IMR-90 (cell line): ENCODE measurements around the gene LAP3. TPM values are rescaled to one million over a fixed set of nuclear protein-coding genes. Genes with fewer than 3 reads are reported as not detected.

ENCODE experiments used
- ATAC-seq: fragments of 200-7000 bp; cut with Tn5 transposase; 2 replicates; pipeline ENCODE4 v1.9.1; 2020; ENCODE audit warnings: low read depth, mild to moderate bottlenecking, moderate library complexity
- BruUV-seq: library from RNA; stranded (reverse); fragments of 400-500 nt; replicated peaks from 2 replicates; lab custom pipeline; 2021; lab: Mats Ljungman, UMichigan
- CTCF ChIA-PET: fragments of 300-600 bp; formaldehyde crosslinking; extraction: SDS; loops from one replicate; lab custom pipeline; 2021; ENCODE audit warnings: antibody characterized with exemption; lab: Yijun Ruan, JAX
- POLR2A ChIA-PET: fragments of 300-600 bp; sonication (Branson Sonifier 250); formaldehyde crosslinking; loops from one replicate; lab custom pipeline; 2022; ENCODE audit warnings: antibody characterized with exemption; ENCODE audit not compliant: unreplicated experiment; lab: Charles Lee
- DNase-seq: peaks from one replicate; pipeline ENCODE4 v3.0.0; 2013
- H2AFZ ChIP-seq: replicated peaks from 2 replicates; pipeline ENCODE3; 2013; ENCODE audit warnings: low read length, mild to moderate bottlenecking; ENCODE audit not compliant: poor library complexity
- H2AK5ac ChIP-seq: 2 replicates; pipeline ENCODE4 v1.6.1; 2013; ENCODE audit warnings: low read depth, low read length, inconsistent platforms
- H2AK9ac ChIP-seq: replicated peaks from 2 replicates; pipeline ENCODE3; 2013; ENCODE audit warnings: mild to moderate bottlenecking, low read depth, low read length, moderate library complexity; ENCODE audit not compliant: poor library complexity
- H2BK120ac ChIP-seq: 2 replicates; pipeline ENCODE4 v1.6.1; 2013; ENCODE audit warnings: low read depth, low read length, inconsistent platforms
- H2BK15ac ChIP-seq: 3 replicates; pipeline ENCODE4 v1.6.1; 2013; ENCODE audit warnings: low read depth, low read length, inconsistent platforms
- H2BK20ac ChIP-seq: 2 replicates; pipeline ENCODE4 v1.6.1; 2013; ENCODE audit warnings: low read depth, mild to moderate bottlenecking, inconsistent platforms, low read length, moderate library complexity
- H2BK5ac ChIP-seq: 2 replicates; pipeline ENCODE4 v1.6.1; 2013; ENCODE audit warnings: mild to moderate bottlenecking, low read depth, low read length, inconsistent platforms; ENCODE audit not compliant: poor library complexity, severe bottlenecking
- H3K14ac ChIP-seq: replicated peaks from 2 replicates; pipeline ENCODE4 v1.6.1; 2013; ENCODE audit warnings: low read depth, low read length, inconsistent platforms
- H3K18ac ChIP-seq: 2 replicates; pipeline ENCODE4 v1.6.1; 2013; ENCODE audit warnings: low read depth, low read length, control low read depth
- H3K23ac ChIP-seq: 2 replicates; pipeline ENCODE4 v1.6.1; 2013; ENCODE audit warnings: low read depth, low read length, inconsistent platforms
- H3K27ac ChIP-seq: 2 replicates; pipeline ENCODE4 v1.5.1; 2013; ENCODE audit warnings: mild to moderate bottlenecking, control low read depth, low read length; ENCODE audit not compliant: insufficient read depth
- H3K27me3 ChIP-seq: 2 replicates; pipeline ENCODE4 v1.6.1; 2013; ENCODE audit warnings: low read length; ENCODE audit not compliant: control insufficient read depth, insufficient read depth
- H3K36me3 ChIP-seq: 2 replicates; pipeline ENCODE4 v1.6.1; 2013; ENCODE audit warnings: low read length, mixed read lengths; ENCODE audit not compliant: control insufficient read depth, insufficient read depth
- H3K4ac ChIP-seq: 2 replicates; pipeline ENCODE4 v1.6.1; 2013; ENCODE audit warnings: low read depth, low read length, inconsistent platforms
- H3K4me1 ChIP-seq: 2 replicates; pipeline ENCODE4 v1.6.1; 2013; ENCODE audit warnings: low read length, mixed read lengths; ENCODE audit not compliant: control insufficient read depth, insufficient read depth
- H3K4me2 ChIP-seq: 2 replicates; pipeline ENCODE4 v1.6.1; 2013; ENCODE audit warnings: low read depth, mild to moderate bottlenecking, control low read depth, low read length, moderate library complexity
- H3K4me3 ChIP-seq: 2 replicates; pipeline ENCODE4 v1.5.1; 2013; ENCODE audit warnings: low read depth, mild to moderate bottlenecking, control low read depth, low read length, moderate library complexity; ENCODE audit not compliant: insufficient read depth
- H3K56ac ChIP-seq: 2 replicates; pipeline ENCODE4 v1.6.1; 2013; ENCODE audit warnings: low read length, inconsistent platforms; ENCODE audit not compliant: insufficient read depth; ENCODE audit errors: extremely low read depth
- H3K79me1 ChIP-seq, 2 experiments: 2 replicates each; pipeline ENCODE4 v1.6.1; 2013; ENCODE audit warnings: low read length in 2 of 2, inconsistent platforms in 1 of 2, low read depth in 1 of 2
- H3K9ac ChIP-seq: 2 replicates; pipeline ENCODE4 v1.6.1; 2013; ENCODE audit warnings: low read depth, low read length, control low read depth
- H3K9me1 ChIP-seq: 2 replicates; pipeline ENCODE4 v1.6.1; 2013; ENCODE audit warnings: low read length, inconsistent platforms; ENCODE audit not compliant: insufficient read depth
- H3K9me3 ChIP-seq: 2 replicates; pipeline ENCODE4 v1.6.1; 2013; ENCODE audit warnings: low read length; ENCODE audit not compliant: control insufficient read depth, insufficient read depth
- H4K20me1 ChIP-seq: 2 replicates; pipeline ENCODE4 v1.6.1; 2013; ENCODE audit warnings: low read length, inconsistent platforms; ENCODE audit not compliant: insufficient read depth
- H4K5ac ChIP-seq: 2 replicates; pipeline ENCODE4 v1.6.1; 2013; ENCODE audit warnings: mild to moderate bottlenecking, low read depth, low read length, control low read depth
- H4K8ac ChIP-seq, 2 experiments: 2 replicates each; pipeline ENCODE4 v1.6.1; 2013; ENCODE audit warnings: low read depth in 2 of 2, low read length in 2 of 2, control low read depth in 1 of 2, inconsistent platforms in 1 of 2
- H4K91ac ChIP-seq: 2 replicates; pipeline ENCODE4 v1.6.1; 2013; ENCODE audit warnings: low read depth, low read length, inconsistent platforms; ENCODE audit not compliant: insufficient read depth
- BHLHE40 ChIP-seq: fragments of 150-350 bp; IDR thresholded peaks from 2 replicates; pipeline ENCODE4 v1.6.1; 2016; ENCODE audit warnings: mild to moderate bottlenecking, low read depth, low read length
- CEBPB ChIP-seq: IDR thresholded peaks from 2 replicates; pipeline ENCODE4 v1.6.1; 2012; ENCODE audit warnings: low read depth, low read length, improper control_type of control experiment
- CHD1 ChIP-seq: IDR thresholded peaks from 2 replicates; pipeline ENCODE4 v1.6.1; 2012; ENCODE audit warnings: low read depth, low read length, improper control_type of control experiment
- CTCF ChIP-seq: conservative IDR thresholded peaks from 2 replicates; pipeline ENCODE4 v1.5.1; 2012; ENCODE audit warnings: mild to moderate bottlenecking, low read depth, low read length, improper control_type of control experiment
- ELK1 ChIP-seq: fragments of 150-350 bp; IDR thresholded peaks from 2 replicates; pipeline ENCODE4 v1.6.1; 2016; ENCODE audit warnings: low read depth, mild to moderate bottlenecking, low read length, moderate library complexity, borderline replicate concordance
- FOS ChIP-seq: fragments of 150-350 bp; IDR thresholded peaks from 2 replicates; pipeline ENCODE4 v1.6.1; 2016; ENCODE audit warnings: low read depth, low read length
- MAFK ChIP-seq: IDR thresholded peaks from 2 replicates; pipeline ENCODE4 v1.6.1; 2012; ENCODE audit warnings: low read depth, low read length, improper control_type of control experiment
- MAZ ChIP-seq: IDR thresholded peaks from 2 replicates; pipeline ENCODE4 v1.6.1; 2012; ENCODE audit warnings: low read depth, mild to moderate bottlenecking, low read length, improper control_type of control experiment, moderate library complexity, borderline replicate concordance
- MXI1 ChIP-seq: IDR thresholded peaks from 2 replicates; pipeline ENCODE4 v1.6.1; 2012; ENCODE audit warnings: low read depth, mild to moderate bottlenecking, low read length, moderate library complexity, borderline replicate concordance
- NFE2L2 ChIP-seq: fragments of 150-350 bp; IDR thresholded peaks from 2 replicates; pipeline ENCODE4 v1.6.1; 2016; ENCODE audit warnings: low read depth, mild to moderate bottlenecking, low read length
- POLR2A ChIP-seq: IDR thresholded peaks from 2 replicates; pipeline ENCODE4 v1.6.1; 2012; ENCODE audit warnings: mild to moderate bottlenecking, low read depth, low read length
- RAD21 ChIP-seq: IDR thresholded peaks from 2 replicates; pipeline ENCODE4 v1.6.1; 2012; ENCODE audit warnings: low read length, improper control_type of control experiment
- RCOR1 ChIP-seq: IDR thresholded peaks from 2 replicates; pipeline ENCODE4 v1.6.1; 2012; ENCODE audit warnings: mild to moderate bottlenecking, low read length, improper control_type of control experiment; ENCODE audit not compliant: insufficient replicate concordance
- RFX5 ChIP-seq: IDR thresholded peaks from 2 replicates; pipeline ENCODE4 v1.8.0; 2012; ENCODE audit warnings: low read depth, mild to moderate bottlenecking, low read length, moderate library complexity
- SMC3 ChIP-seq: fragments of 150-350 bp; IDR thresholded peaks from 2 replicates; pipeline ENCODE4 v1.6.1; 2016; ENCODE audit warnings: low read depth, mild to moderate bottlenecking, antibody characterized with exemption, low read length, moderate library complexity
- USF2 ChIP-seq: fragments of 150-350 bp; IDR thresholded peaks from 2 replicates; pipeline ENCODE4 v1.6.1; 2017; ENCODE audit warnings: mild to moderate bottlenecking, antibody characterized with exemption, low read length, low read depth
- WGBS, 2 experiments: methylation state at CpG; one replicate each; pipeline versions ENCODE4 v1.1.5 to v1.1.7; 2013; ENCODE audit warnings: missing lambda C conversion rate in 2 of 2; ENCODE audit not compliant: insufficient read length in 1 of 2; ENCODE audit errors: extremely low coverage in 2 of 2; 5-methylcytosine and 5-hydroxymethylcytosine counted together
- dilution Hi-C: fragments of 300-500 bp; cut with HindIII; formaldehyde crosslinking; loops from one replicate; pipeline ENCODE4 v1.14.3; 2018; ENCODE audit warnings: low sequenced_read_pairs; ENCODE audit not compliant: unreplicated experiment
- in situ Hi-C: fragments of 300-500 bp; cut with MboI; formaldehyde crosslinking; loops from 3 replicates; pipeline ENCODE4 v1.14.3; 2019; ENCODE audit warnings: low sequenced_read_pairs, inconsistent platforms, mixed read lengths
- intact Hi-C: fragments of 100-400 bp; cut with micrococcal nuclease; formaldehyde crosslinking; loops from 2 replicates; pipeline ENCODE4 v1.10.0; 2022
- polyA plus RNA-seq, 3 experiments: library from polyadenylated mRNA; depleted of rRNA; stranded (reverse); fragments of >200 nt; gene quantifications; 2 replicates each; pipeline ENCODE4 v1.2.3, GENCODE V29; 2012; ENCODE audit warnings: low replicate concordance in 1 of 3
- total RNA-seq: library from RNA; depleted of rRNA; stranded (reverse); fragments of >200 nt; gene quantifications from 2 replicates; pipeline ENCODE4 v1.2.3, GENCODE V29; 2012

LAP3 gene
- total and polyA plus RNA-seq, 2 of the 4 experiments (the other 2 are of a cell fraction): 57.9 to 91.6 TPM

- Histone ChIP-seq H2BK5ac (no peak overlapping the region), H2AK5ac (no peak overlapping the region), H3K27me3 (no peaks in the 10 kb centered on the region), H3K14ac (no peak overlapping the region), H3K23ac (no peak overlapping the region), H2AK9ac (no peak overlapping the region), H4K5ac (no peak overlapping the region), H4K91ac (no peak overlapping the region), H3K9me3 (no peaks in the 10 kb centered on the region), H3K9ac (no peak overlapping the region), H2BK20ac (no peak overlapping the region), H2AFZ (no peak overlapping the region), H3K18ac (no peak overlapping the region), H3K4me2 (no peak overlapping the region), H4K20me1 (no peaks in the 10 kb centered on the region), H2BK15ac (no peak overlapping the region), H3K4me1 (no peaks in the 10 kb centered on the region), H3K4me3 (no peak overlapping the region), H3K79me1 (no peaks in the 10 kb centered on the region), H3K9me1 (0 out of 2 replicates have a peak, but pooled peaks cover 2% of the 10 kb centered on the region), H2BK120ac (no peak overlapping the region), H3K36me3 (peaks cover 29% of the 10 kb centered on the region), H3K56ac (no peak overlapping the region), H3K27ac (no peak overlapping the region), H3K4ac (no peak overlapping the region), H4K8ac (no peak overlapping the region)
- in situ Hi-C loops (loop anchor here (25.0 kb wide), 2 partner anchors 212 to 412 kb away; partner anchors contain the start of genes DCAF16, LCORL and NCAPG), dilution Hi-C loops (no loop called here), intact Hi-C loops (no loop called here)
- POLR2A ChIA-PET: interaction anchor here (0.6 kb wide), 1 partner anchor 1461 kb away, joined by 18 read pairs; no protein-coding TSS in a partner anchor
- DNase-seq (no peak), ATAC-seq (no peak)
- CTCF ChIA-PET: no interaction called here
- no CpG with 5 or more reads among the region's 1 CpG for WGBS, 2 experiments
- TF ChIP-seq ELK1 (no peak), MAFK (no peak), FOS (no peak), RCOR1 (no peak), RFX5 (no peak), POLR2A (no peak), SMC3 (no peak), MXI1 (no peak), CEBPB (no peak), NFE2L2 (no peak), CHD1 (no peak), MAZ (no peak), BHLHE40 (no peak), CTCF (no peak), RAD21 (no peak), USF2 (no peak)
- BruUV-seq: no TSS peak
Observed at GRCh38 chr4:17599826-17600225, 22.8 kb downstream of the LAP3 start.
